Measurements from ENCODE around the gene TRPM4.

GRCh38 chr19:49210901-49211451 is 53.4 kb downstream of the TRPM4 start:
- no peak for TF ChIP-seq REST (tag by site-specific recombination; IDR thresholded peaks at IDR 0.05)
- no peak for TF ChIP-seq ZNF23 (tag by site-specific recombination; IDR thresholded peaks at IDR 0.05; ENCODE audit: borderline replicate concordance)
- no peak for TF ChIP-seq CTCF (tag by site-specific recombination; IDR thresholded peaks at IDR 0.05)
- no peak for TF ChIP-seq ZNF501 (tag by site-specific recombination; IDR thresholded peaks at IDR 0.05)
- TF ChIP-seq ZNF169 (tag by site-specific recombination; IDR thresholded peaks at IDR 0.05): no peak
- TF ChIP-seq ZNF398 (tag by site-specific recombination; IDR thresholded peaks at IDR 0.05): no peak
- TF ChIP-seq TCF7L2 (IDR thresholded peaks at IDR 0.05; ENCODE audit: borderline replicate concordance, low read depth, low read length): no peak

All from HEK293 (cell line).